T-helper 2 cell treated with Interferon-gamma antibody and Interleukin-4, amounts not matched to agents 100 ng/mL and 5 ng/mL, for 36 hours (primary cell): ENCODE results near the gene NEXN. TPM values are rescaled to one million over a fixed set of nuclear protein-coding genes. Genes with fewer than 3 reads are reported as not detected.
"Not testable (repeated sequence)": the region's sequence is repeated elsewhere in the genome, so short reads cannot be mapped to it uniquely, and the experiment has no call there.

Experiments
- intact Hi-C: fragments of 100-400 bp; cut with micrococcal nuclease; formaldehyde crosslinking; loops from one replicate; pipeline ENCODE4 v1.15.1; 2023
- total RNA-seq: library from RNA; stranded (reverse); gene quantifications from 2 replicates; pipeline ENCODE4 v1.2.3, GENCODE V29; 2022

The NEXN gene
- total RNA-seq, 1 donor from 2014 or later = 1.7 TPM

DNA sequence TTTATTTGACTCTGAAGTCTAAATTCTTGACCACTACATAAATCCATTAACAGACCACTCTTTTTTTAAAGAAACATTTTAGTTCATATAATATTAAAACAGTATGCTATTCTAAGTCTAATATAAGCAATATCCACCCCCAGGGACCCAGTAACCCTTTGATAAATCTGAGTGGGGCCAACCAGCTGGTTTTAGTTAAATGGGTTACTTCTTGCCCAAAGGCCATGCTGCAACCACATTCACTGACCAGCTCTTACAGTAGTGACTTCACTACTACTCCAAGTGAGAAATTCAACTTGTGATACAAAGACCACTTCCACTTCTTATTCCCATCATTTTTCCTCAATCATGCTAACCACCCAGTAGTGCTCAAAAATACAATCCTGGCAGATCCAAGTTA, 70.0 kb downstream of the NEXN start:
- intact Hi-C loops = no loop called here

DNA sequence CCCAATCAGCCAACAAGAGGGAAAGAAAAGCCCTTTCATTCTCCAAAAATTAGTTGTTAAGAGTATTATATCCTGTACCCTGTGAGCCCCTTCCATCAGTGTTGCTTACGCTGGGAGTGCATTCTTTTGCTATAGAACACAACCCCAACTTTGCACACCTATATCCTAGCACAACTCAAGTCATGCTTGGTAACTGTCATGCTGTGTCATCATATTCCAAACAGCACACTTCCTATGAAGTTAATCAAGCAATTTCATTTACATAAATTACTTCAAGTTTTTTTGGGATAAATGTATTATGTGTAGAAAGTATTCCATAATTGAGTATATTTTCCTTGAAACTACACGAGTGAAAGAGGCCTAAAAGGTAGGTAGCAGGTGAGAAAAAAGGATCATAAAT, 70.4 kb downstream of the NEXN start:
- intact Hi-C loops = no loop called here

DNA sequence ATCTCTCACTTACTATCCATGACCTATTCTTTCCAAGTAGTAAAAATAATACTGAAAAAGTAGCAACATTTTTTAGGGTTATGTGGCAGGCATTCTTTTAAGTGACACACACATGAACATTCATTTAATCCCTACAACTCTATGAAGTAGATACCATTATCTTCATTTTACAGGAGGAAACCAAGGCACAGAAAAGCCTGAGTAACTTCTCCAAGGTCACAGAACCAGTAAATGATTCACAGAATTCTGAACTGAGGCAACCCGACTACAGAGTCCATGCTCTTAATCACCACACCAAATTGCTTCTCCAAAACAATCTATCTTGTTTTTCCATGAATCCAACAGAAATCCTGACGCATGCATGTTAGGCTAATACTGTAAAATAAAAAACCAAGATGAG, 73.0 kb downstream of the NEXN start:
- intact Hi-C loops = no loop called here

DNA sequence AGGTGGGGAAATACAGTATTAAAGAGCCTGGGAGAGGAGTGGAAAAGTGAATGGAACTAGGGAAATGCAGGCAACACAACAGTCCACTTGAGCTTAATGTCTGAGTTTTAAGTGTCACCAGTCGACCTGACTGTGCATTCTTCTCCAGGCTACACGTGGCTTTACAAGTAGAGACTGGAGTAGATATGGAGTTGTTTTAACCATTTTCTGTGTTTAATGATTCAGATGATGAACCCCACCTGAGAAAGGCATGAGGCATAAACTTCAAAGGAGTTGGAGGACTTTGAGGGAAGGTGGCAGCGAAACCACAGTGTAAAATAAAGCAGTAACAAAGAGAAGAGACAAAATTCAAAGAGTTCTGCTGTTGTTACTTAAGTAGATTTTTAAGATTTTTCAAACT, 77.9 kb downstream of the NEXN start:
- intact Hi-C loops = no loop called here

DNA sequence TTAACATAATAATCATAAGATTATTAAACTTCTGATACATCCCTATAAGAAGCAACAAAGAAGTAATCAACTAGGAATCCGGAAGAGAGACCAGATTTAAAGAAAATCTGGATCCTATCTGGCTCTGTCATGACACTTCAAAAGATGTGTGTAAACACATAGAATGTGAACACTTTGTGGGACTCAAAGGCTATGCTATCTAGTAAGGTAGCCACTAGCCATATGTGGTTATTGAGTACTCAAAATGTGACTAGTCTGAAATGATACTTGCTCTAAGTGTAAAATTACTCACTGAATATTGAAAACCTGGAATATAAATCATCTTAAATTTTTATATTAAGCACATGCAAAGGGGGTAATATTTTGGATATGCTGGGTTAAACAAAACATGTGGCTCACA, 81.8 kb downstream of the NEXN start:
- intact Hi-C loops = loop anchor here (2.0 to 10.0 kb wide), 3 partner anchors 13 to 655 kb away; partner anchors contain the start of gene IFI44L

DNA sequence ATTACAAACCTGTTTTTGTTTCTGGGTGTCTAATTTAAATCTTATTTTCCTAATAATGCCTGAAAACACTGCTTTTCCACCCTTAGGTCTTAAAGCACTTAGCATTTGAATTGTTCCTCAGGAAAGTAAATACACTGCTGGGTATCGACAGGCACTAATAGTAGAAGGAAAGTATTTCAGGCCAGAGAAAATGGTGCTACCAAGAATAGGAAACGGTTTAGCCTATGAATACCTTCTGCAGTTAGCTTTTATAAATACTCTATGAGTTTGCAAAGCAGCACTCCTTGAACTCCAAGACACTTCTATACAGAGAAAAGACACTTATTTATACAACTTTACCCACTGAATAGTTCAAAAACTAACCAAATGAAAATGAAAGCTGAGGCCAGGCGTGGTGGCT, 83.7 kb downstream of the NEXN start:
- intact Hi-C loops = loop anchor here (10.0 kb wide), 2 partner anchors 537 to 653 kb away; partner anchors contain the start of gene IFI44L

DNA sequence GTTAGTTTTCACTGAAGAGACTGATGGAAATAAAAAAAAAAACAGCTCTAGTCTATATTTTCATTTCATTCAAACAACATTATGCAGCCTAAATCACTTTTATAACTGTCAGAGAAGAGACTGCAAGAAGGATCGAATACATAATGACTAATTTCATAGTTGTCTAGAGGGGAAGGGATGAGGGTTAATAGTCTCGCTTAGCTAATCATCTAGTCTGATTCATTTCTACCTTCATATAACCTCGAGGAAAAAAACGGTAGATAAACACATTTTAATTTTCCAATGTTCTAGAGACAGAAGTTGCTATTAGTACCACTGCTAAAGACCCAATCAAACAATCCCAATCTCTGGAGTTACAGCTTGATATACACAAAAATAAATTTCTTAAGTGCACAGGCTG, 87.0 kb downstream of the NEXN start:
- intact Hi-C loops = loop anchor here (10.0 kb wide), 2 partner anchors 541 to 649 kb away; partner anchors contain the start of gene IFI44L

DNA sequence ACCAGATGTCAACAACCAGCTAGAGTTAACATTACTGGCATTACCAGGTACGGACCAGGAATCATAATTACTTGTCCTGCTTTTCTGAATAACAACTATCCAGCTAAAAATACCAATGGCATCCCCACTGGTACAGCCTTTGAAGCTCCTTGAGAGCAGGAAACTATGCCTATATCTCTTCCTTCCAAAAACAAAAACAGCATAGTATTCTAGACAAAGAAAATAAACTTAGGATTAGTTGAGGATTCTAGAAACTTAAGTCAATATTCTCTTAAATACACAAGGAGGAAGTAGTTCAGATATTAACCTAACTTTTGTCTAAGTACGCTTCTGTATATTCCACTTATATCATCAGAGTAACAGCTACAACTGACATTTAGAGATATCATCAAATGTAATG, 87.5 kb downstream of the NEXN start:
- intact Hi-C loops = loop anchor here (10.0 kb wide), 2 partner anchors 541 to 649 kb away; partner anchors contain the start of gene IFI44L

DNA sequence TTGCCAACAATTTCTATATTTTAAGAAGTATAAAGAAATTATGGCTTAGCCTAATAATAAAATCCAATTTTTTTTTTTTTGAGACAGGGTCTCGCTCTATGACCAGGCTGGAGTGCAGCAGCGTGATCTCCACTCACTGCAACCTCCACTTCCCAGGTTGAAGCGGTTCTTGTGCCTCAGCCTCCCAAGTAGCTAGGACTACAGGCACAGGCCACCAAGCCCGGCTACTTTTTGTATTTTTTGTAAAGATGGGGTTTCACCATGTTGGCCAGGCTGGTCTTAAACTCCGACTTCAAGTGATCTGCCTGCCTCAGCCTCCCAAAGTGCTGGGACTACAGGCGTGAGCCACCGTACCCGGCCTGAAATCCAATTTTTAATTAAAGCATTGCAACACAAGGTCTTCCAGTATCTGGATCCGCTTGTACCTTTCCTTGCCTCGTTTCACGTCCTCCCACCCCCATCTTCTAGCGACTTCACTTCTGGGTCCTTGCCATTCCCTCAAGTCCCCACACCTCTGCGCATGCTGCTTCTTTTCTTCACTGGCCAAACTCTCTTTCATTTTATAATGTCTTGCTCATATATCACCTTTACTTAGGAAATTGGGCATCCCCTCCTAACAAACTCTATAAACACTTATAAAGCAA, 88.1 kb downstream of the NEXN start:
- intact Hi-C loops = loop anchor here (10.0 kb wide), 2 partner anchors 542 to 648 kb away; partner anchors contain the start of gene IFI44L

DNA sequence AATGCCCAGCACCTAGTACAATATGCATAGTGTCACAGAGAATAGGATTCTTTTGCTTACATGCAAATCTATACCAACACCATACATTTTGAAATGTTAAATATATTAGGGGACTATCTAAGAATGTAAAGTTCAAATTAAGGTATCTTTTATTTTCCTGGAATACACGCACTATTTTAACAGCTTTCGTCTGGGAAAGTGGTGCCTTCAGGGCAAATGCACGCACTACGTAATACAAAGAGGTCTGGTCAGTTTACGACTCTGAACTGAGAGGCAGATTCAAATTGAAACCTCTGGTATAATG, 89.5 kb downstream of the NEXN start:
- intact Hi-C loops = loop anchor here (2.0 to 10.0 kb wide), 3 partner anchors 543 to 673 kb away; partner anchors contain the start of gene IFI44L

DNA sequence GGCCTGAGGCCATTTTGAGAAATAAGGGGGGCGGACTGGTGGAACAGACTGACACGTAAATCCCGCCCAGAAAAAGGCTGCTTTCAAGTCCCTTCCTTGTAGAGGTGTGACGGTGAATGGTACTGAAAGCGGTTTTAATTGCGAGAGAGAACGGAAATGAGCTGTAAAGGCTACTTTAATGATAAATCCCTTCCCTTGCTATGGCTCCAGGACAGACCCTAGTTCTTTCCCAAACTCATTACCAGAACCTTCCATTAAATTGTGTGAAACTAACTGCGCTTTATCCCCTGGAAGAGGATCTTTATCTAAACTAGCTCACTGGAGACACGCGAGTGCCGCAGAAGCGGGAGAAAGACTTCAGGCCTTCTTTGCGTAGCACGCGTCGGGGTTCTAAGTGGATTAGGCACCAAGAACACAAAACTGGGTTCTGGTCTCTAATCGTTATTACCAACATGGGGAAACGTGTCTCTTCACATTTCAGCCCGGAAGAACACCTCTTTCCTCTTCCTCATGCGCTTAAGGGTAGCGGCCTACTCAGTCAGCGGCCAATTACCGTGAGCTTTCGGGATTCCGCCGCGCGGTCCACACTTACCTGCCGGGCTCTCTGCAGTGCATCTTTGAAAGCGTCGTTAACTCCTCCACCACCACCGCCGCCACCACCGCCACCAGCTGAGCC, 90.0 kb downstream of the NEXN start:
- intact Hi-C loops = loop anchor here (2.0 to 10.0 kb wide), 3 partner anchors 544 to 672 kb away; partner anchors contain the start of gene IFI44L

DNA sequence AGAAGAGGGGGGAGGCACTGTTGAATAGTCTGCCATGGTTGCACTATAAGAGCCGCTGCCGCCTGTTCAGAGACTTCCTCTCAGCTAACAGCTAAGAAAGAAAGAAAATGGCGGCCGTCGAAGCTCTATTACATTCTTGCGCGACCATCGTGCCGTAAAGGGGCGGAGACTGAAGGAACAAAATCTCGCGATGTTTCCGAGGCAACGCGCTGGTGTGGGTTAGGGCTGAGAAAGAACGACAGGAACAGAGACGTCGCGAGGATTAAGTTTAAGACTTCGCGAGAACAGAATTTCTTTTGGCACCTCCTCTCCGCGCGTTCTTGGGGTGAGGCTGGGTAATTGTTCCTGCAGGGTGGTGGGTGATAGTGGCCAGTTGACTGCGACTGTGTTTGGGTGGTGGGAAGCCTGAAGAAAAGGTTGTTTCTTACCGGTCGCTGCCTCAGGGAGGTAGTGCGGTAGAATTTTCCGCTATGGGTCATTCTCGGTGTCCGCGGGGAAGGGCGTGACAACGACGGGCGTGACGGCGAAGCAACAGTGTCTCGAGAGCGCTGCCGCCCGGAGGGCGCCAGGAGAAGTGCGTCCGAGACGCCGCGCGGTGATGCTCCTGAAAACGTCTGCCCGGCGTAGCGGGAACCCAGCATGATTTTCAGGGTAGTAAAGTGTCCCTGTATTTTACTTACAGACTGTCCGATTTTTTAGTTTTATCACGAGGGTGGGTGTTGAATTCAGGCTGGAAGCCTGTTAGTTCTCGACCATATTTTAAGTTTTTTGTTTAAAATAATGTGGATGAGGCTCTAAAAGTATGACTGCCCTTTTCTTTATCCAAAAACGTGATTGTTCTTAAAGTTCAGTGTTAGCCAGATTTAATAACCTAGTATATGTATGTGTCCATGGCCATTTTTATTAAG, 90.8 kb downstream of the NEXN start, which contains the start of gene FUBP1:
FUBP1 (minus strand) TSS at position 104 of the 908 bp plus-strand sequence; CDS start at position 36, 68 bp downstream.
- intact Hi-C loops = loop anchor here (1.0 to 10.0 kb wide), 9 partner anchors 25 to 760 kb away; partner anchors contain the start of genes DNAJB4, IFI44L, MIGA1 and PIGK

DNA sequence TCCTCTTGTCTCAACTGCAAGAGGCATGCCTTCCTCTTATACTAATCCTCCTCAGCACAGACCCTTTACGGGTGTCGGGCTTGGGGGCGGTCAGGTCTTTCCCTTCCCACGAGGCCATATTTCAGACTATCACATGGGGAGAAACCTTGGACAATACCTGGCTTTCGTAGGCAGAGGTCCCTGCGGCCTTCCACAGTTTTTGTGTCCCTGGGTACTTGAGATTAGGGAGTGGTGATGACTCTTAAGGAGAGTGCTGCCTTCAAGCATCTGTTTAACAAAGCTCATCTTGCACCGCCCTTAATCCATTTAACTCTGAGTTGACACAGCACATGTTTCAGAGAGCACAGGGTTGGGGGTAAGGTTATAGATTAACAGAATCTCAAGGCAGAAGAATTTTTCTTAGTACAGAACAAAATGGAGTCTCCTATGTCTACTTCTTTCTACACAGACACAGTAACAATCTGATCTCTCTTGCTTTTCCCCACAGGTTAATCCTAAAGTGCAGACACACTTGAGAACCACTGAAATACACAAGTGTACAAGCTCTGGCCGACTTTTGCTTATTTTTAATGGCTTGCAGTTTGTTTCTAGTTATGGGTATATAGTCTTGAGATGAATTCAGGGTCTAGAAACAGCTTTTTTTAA, 95.0 kb downstream of the NEXN start:
- intact Hi-C loops = not testable (repeated sequence)

DNA sequence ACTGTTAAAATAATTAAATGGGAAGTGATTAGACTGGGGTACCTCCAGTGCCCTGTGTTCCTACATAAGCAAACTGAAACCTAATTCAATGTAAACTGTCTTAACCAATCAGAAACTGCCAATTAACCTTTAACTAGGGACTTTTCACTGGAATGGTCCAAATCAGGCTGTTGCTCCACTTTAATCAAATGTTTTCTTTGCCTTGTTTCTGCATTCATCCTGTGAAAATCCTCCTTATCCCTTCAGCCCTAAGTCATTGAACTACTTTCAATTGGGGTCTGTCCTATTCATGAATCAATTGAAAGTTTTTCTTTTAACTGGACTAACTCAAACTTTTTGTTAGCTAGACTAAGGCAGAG, 95.6 kb downstream of the NEXN start:
- intact Hi-C loops = no loop called here

DNA sequence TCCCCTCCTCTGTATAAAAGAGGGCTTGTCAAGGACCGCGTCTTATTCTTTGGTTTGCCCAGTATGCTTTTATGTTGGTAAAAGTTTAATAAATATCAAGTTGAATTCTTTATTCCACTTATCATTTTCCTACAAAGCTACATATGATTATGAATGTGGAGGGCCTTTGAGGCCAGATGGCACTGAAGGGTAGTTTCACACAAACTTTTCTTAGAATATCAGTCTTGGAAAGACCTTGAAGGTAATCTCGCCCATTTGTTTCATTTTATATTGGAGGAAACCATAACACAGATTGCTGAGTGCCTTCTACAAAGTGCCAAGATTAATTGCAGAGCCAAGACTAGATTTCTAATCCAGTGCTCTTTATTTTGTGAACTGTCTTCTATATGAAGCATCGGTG, 96.2 kb downstream of the NEXN start:
- intact Hi-C loops = no loop called here

DNA sequence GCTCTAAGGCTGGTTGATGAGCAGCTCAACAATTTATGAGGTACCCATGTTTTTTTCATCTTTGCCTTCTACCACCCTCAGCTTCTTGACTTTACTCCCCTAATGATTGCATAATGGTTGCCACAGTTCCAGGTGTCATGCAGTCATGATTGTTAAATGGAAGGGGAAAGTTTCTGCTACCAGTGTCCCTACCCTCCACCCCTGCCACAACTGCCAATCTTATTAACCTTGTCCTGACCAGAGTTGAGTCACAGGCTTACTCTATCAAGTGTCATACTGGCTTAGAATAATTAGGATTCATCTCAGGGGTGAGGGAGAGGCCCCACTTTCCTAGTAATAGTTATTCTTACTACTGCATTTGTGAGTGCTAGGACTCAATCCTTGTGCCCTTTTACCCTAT, 98.4 kb downstream of the NEXN start:
- intact Hi-C loops = no loop called here

DNA sequence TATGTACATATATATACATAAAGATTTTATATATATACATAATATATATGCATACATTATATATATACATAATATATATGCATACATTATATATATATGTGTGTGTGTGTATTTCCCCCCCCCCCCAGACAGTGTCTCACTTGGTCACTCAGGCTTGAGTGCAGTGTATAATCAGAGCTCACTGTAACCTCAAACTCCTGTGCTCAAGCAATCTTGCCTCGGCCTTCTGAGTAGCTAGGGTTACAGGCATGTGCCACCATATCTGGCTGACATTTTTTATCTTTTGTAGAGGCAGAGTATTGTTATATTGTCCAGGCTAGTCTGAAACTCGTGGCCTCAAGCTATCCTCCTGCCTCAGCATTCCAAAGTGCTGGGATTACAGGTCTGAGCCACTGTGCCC, 99.5 kb downstream of the NEXN start:
- intact Hi-C loops = no loop called here

DNA sequence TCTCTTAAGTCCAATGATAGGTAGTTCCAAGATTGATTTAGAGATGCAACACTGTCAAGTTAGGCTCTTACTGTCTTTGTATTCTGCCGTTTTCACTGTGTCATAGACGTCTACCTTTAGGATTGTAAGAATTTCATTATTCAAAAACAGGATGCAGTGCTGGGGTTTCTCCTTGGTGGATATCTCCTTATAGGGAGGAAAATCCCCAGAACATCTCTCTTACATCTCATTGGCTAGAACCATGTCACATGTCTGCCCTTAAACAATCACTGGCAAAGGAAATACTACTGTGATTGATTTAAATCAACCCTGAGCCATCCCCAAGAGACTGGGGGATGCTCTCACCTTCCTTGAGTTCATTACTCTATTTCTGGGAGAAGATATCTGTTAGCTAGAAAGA, 101.3 kb downstream of the NEXN start:
- intact Hi-C loops = no loop called here

DNA sequence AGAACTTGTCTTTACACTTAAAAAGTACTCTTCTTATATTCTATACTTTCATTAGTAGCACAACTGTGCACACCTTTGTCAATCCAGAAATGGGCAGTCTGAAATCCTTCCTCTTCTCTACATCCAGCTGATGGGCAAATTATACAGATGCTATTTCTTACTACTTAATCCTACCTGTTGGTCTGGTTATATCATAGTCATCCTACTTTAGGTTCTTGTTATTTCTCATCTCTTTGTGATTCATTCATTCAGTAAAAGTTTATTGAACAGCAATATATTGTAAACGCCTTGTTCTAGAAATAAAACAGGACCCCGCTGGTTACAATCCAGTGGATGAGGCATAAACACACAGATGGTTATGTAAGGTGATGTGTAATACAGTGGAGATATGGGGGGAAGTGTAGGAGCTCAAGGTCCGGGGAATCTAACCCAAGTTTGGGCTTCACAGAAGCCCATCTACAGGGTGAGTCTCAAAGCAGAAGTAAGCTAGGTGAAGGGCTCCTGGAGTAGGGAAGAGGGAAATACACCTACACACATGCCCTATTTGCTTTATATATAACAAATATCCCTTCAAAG, 102.3 kb downstream of the NEXN start:
- intact Hi-C loops = no loop called here

DNA sequence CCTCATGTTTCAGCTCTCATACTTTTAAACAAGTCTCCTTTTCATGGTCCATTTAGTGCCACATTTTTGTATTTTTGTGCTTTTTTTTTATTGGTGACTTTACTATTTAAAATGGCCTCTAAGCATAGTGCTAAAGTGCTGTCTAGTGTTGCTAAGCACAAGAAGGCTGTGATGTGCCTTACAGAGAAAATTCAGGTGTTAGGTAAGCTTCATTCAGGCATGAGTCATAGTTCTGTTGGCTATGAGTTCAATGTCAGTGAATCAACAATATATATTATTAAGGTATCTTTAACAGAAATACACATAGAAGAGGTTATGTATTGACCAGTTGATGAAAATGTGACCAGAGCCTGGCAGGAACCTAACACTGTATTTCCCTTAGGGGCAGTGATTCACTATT, 103.2 kb downstream of the NEXN start:
- intact Hi-C loops = no loop called here
